HG02970 (cell line): ENCODE results near the gene FZD10.

Source experiments
- ATAC-seq: cut with Tn5 transposase; IDR thresholded peaks from one replicate; pipeline ENCODE4 v1.9.1; 2021; ENCODE audit warnings: mild to moderate bottlenecking, moderate library complexity, moderate number of reproducible peaks; ENCODE audit not compliant: unreplicated experiment, low FRiP score

FZD10 gene

DNA sequence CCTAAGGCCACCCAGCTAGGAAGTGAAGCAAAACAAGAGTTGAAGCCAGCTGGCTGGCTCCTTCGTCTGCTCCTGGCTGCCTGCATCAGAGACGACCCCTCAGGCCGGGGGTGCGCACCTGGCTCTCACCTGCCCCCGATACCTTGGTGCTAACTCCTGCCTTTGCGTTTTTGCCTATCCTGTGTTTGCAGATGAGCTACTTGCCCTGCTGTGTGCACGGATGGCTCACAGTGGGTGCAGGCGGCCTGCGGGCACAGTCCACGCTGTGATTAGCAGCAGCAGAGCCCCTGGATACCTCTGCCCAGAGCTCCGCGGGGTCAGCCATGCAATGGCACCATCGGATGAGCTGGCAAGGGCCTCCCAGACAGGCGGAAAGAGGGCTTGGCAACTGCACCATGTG lies 31.2 kb upstream of the FZD10 start:
- ATAC-seq = no peak

DNA sequence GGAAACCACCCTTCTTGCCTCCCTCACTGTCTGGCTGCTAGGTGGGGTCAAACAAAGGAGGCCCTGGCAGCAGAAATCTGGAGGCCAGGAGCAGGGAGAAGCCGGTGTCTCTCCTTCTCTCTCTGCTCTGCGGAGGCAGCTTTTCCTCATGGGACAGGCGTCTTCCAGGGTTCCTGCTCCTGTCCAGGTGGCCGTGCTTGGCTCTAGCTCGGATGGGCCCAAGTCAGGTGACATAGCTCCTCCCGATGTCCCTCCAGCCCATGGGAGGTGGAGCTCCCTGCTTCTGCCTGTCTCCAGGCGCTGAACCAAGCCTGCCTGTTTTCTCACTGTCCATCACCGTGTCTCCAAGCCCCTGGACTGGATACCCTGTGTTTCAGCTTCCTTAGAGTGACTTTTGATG lies 30.5 kb upstream of the FZD10 start:
- ATAC-seq = no peak

DNA sequence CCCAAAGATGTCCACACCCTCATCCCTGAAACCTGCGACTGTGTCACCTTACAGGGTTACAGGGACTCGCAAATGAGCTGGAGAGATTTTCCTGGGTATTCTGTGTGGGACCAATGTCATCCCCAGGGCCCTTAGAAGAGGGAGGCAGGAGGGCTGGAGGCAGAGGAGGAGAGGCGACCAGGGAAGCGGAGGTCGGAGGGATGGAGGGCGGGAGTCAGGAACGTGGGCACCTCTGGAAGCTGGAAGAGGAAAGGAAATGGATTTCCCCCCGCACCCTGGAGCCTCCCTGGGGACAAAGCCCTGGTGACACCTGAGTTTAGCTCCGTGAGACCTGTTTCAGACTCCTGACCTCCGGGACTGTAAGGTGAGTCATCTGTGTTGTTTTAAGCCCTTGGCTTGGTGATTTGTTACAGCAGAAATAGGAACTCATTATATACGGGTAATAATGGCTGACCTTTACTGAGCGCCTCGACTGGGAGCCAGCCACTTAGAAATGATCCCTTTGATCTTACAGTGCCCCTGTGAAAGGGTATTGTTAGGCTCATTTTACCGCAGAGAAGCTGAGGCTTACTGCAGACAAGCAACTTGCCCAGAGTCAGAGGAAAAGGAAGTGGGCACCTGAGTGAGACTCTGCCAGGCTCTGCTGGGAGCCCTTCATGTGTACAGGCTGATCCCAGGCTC lies 29.3 kb upstream of the FZD10 start:
- no peak for ATAC-seq

DNA sequence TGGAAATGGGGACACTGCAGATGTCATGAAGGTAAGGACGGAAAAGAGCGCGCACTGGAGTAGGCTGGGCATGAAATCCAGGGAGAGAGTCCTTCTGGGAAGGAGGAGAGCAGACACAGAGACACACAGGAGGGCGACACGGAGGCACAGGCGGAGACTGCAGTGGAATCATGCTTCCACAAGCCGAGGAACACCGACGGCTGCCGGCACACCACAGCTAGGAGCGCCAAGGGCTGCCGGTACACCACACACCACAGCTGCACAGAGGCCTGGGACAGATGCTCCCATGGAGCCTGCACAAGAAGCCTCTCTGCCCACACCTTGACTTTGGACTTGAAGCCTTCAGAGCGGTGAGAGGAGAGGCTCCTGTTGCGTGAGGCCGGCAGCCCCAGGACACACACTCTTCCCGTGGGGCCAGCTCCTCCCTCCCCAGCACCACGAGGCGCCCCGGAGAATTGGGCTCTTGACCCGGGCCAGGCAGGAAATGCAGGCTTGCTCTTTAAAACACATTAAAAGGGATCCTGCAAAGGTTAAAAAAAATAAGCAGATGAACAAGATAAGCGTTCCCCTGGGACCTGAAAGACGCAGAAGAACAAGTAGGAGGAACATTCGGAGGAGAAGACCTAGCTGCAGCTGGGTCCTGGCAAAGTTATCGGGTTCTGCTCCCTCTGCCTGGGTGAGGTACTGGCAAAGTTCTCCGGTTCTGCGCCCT lies 28.3 kb upstream of the FZD10 start:
- ATAC-seq = no peak

DNA sequence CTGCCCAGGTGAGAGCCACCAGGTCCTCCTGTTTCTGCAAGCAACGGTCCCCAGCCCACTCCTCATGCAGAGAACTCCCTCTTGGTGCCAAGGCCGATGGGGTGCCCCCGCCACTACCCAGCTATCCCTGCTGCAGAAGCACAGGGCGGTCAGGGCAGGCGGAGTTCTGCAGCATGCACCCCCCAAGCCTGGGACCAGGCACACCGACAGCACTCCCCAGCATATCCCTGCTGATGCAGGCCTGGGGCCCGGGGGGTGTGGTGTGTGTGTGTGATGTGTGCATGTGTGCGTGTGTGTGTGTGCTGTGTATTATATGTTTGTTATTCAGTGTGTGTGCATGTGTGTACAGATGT lies 27.7 kb upstream of the FZD10 start:
- ATAC-seq = no peak

DNA sequence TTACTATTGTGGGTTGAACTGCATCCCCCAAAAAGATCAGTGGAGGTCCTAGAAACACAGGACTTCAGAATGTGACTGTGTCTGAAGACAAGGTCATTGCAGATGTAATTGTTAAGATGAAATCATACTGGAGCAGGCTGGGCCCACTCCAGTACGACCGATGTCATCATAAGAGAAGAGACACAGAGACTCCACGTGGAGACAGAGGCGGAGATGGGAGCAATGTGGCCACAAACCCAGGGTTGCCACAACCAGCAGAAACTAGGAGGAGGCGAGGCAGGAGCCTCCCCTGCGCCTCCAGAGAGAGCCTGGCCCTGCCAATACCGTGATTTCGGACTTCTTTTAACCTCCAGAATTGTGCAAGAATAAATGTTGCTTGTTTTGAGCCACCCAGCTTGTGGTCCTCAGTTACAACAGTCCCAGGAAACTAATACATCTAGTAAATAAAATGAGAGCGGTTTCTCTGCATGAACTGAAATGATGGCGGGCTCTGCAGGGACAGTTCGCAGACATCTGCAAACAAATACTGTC lies 25.7 kb upstream of the FZD10 start:
- ATAC-seq = no peak

DNA sequence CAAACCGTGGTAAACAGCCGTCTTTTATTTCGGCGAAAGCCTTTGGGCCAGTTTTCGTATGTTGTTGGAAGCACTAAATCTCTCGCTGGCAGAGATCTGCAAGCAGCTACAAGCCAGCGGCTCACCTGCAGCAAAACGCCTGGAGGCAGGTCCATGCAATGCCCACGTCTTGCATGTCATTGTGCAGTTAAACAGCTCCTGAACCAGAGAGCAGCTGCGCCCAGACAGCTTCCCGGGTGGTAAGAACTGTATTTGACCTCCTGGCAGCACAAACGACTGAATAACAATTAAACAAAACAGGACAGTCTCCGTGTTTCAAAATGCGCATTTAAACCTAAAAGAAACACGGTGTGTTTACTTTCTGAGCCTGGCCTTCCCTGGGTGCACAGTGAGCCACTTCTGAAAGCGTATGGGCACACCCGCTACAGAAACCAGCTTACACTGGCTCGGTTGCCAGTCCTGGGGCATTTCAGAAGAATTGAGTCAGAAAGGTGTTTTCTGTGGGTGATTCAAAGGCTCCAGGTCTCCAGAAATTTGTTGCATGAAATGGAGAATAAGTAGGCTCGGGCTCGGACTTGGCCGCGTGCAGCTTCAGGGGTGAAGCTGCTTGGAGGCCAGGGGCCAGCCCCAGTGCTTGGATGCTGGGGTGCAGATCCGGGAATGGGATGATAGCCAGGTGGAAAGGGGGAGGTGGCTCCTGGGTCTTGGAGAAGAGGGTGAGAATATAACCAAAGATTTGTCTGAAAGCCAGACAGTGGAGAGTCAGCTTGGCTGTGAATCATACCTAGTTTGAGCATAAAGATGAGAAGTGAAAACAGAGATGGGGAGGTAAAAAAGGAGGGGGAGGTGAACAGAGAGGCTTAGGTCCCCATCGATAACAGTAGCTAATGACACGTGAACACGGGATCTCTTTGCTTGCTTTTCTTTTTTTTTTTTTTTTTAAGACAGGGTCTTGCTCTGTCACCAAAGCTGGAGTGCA lies 24.9 kb upstream of the FZD10 start:
- ATAC-seq = no peak

DNA sequence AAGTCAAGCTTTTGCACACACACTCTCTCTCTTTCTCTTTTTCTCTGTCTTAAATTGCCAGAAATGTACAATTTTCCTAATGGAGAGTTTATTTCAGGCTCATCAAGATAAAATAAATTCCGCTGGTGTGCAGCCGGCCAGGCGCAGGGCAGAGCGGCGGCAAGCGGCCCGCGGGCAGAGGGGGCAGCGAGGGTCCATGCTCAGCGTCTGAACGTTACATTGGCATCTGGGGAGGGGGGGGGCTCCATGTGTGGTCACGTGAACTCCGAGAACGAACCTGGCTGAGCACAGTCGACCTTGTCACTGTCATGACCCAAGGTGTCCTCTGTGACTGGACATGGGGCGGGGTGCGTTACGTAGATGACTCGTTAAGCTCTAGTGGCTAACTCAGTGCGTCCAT lies 23.8 kb upstream of the FZD10 start:
- ATAC-seq = no peak

DNA sequence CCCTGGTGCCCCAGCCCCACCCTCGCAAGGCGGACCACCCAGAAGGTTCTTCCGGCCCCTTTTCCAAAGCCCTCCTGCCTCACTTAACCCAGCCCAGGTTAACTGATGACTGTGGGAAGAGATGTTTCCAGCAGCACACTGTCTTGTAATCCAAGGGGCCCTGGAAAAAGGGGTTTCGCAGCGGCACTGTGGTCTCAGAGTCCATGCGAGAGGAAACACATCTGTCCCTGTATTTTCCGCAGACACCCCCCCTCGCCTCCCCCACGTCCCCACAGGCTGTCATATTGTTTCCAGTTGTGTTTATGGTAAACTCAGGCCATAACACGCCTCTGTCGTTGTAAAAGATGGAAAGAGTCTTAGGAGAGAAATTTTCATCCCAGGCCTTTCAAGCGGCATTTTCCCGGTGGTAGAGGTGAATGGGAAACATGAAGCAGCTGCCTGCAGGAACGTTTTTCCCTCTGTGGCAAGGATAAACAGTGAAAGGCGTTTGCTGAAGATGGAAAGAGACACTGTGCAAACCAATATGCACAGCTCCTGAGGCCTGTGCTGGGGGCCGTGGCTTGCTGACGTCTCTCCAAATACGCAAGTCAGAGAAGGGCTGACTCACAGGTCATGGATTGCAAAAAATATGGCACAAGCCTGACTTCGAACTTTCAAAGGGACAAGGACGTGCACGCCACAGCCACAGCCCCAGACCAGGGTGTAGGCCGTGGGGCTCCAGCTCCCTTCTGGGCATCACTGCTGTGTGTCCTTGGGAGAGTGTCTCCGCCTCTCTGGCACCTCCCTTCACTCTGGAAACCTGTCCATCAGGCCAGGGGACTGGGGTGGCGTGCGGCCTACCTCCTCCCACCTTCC lies 22.5 kb upstream of the FZD10 start:
- no peak for ATAC-seq

DNA sequence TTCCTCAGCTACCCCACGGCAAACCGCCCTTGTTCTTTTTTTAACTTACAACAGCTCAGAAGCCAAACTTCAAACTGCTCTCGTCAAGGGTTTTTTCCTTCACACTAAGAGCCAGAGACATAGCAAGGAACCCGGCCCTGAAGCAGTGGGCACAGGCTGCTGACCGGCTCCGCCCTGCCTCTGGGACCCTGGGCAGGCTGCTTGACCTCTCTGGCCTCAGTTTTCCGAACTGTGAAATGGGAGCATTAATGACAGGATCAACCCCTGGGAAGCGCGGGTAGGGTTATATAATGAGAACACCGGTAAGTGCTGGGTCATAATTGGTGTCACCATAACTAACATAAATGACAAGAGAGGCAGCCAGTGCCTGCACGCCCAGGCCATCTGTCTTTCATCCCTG lies 21.2 kb upstream of the FZD10 start:
- no peak for ATAC-seq

DNA sequence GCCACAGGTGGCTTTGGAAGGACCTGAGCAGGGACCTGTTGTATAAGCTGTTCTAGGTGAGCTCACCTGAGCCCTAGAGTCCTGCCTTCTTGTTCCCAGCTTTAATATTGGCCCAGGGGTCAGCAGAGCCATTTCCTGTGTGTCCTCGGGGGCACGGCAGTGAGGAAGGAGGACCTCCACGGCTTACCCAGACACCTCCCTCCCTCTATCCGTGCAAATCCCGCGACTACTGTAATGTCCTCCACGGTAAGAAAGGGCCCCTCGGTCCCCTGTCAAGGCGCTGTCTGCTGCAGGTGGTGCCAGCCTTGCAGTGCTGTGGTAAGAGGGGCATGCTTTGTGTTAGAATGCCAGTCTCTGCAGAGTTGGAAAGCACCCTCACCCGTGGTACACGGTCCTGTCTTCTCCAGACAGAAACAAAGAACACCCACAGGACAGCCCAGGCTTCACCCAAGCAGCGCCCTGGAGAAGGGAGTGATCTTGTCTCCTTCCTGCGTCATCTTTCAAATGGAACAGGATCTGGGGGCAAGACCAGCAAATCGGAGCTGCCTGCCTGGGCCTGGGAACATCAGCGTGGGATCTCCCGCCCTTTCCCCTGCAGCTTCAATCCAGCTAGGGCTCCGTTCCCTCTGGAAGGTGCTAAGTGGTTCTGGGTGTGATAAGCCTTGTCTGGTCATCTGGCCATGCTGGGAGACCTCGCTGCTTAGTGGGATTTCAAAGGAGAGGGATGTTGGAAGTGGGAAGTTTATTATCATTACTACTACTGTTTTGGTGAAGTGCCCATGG lies 20.2 kb upstream of the FZD10 start:
- no peak for ATAC-seq

DNA sequence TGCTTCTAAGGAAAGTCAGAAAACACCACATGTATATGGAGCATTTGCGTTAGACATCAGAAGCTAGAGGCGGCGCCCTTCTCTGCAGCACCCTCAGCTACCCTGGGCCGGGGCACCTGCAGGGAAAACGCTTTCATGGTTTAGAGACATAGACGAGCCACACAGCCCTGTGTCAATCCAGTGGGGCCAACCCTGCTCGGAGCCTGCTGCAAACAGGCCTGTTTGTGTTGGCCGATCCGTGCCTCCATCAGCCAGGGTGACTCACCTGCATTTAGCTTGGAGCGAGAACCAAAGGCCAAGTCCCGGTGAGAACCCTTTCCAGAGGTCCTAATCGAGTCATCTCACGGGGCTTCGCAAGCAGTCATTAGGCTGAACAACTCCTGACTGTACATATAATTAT lies 19.5 kb upstream of the FZD10 start:
- ATAC-seq = no peak

DNA sequence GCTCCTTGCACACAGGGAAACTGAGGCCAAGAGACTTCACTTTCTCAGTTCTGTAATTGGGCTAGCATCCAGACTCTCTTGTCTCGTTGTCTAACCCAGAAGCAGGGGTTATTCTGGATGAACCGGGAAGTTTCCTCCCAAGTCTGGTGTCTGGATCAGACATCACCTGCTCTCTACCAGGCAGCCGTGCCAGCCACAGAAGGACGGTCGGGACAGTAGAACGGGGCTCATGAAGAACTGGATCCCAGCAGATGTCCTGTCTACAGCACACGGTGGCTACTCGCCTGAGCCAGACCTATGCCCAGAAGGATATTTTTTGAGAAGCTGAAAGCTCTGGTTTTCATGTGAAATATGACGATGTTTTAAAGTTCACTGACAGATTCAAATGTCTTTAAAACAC lies 19.1 kb upstream of the FZD10 start:
- no peak for ATAC-seq

DNA sequence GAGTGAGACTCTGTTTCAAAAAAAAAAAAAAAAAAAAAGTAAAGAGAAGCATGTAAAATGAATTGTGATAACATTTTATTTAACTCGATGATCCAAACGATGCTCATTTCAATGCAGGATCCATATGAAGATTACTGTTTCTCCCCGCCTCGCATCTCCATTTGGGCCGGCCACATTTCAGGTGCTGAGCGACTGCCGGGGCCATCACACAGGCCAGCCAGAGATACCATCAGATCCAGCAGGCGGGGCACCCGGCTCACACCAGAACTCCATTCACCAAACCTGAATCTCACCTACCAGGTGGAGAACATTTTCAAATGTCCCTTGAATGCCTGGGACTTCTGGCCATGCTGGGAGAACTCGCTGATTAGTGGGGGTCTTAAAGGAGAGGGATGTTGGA lies 18.0 kb upstream of the FZD10 start:
- no peak for ATAC-seq

DNA sequence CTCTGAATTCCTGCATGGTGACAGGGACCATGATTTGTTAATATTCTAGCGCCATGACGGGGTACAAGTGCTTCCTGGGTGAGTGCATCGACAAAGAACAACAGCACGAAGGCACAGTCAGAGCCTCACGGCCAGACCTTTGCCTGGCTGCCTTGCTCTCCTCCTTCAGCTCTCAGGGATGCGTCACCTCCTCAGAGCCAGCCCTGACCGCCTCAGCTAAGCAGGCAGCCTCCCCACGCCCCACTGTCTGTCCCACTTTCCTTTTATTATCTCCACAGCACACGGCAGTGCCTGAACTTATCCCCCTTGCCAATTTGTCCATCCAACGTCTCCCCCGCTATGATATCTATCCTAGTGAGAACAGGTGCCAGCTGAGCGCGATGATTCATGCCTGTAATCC lies 16.5 kb upstream of the FZD10 start:
- ATAC-seq = no peak

DNA sequence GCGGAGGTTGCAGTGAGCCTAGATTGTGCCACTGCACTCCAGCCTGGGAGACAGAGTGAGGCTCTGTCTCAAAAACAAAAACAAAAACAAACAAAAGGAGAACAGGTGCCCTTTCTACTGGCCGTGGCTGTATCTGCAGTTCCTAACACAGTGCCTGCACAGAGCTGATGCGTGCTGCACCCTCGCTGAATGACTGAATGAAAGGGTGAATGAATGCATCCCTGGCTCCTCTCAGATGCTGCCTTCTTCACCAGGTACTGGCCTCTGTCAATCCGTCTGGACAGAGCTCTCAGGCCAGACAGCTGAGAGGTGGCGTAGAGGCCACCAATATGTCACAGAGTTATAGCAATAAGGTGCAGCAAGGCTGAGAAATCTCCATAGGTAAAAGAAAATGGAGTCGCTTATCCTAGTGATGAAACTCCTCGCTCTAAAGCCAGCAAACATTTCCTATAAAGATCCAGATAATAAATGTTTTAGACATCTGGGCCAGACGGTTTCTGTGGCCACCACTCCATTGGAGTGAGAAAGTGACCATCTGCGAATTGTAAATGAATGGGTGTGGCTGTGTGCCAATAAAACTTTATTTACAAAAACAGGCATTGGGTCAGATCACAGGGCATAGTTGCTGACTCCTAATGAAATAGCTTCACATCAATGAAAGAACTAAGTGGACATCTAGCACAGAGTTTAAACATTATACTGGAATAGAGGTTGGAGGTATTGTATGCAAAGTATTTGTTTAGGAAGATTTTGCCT lies 15.9 kb upstream of the FZD10 start:
- no peak for ATAC-seq

DNA sequence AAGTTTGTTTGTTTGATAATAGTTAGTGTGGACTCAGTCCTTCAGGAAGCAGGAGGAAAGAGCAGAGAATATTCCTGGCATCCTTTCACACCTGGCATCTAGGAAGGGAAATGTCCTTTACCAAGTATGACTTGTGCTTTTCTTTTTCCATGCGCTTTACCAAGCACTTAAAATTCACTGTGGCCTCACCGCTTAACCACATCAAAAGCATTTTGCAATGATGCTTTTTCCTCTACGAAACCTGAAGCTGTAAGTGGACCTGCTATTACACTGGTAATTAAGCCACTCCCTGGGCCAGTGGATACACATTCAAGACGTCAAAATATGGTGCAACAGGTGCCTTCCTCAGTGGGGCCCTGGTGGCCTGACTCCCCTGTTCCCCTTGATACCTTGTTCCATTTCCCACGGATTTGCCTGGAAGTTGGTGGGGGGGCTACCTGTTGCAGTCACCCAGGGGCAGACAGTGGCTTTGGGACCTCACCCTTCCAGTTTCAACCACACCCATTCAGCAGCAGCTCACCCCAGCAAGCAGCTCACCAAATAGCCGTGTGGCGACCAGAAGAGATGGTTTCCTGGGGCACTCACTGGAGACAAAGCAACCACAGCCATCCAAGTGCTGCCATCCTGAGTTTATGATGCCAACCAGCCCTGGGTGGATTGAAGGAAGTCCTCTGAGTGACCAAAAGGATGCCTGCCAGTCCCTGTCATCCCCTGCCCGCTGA lies 14.2 kb upstream of the FZD10 start:
- ATAC-seq = no peak

DNA sequence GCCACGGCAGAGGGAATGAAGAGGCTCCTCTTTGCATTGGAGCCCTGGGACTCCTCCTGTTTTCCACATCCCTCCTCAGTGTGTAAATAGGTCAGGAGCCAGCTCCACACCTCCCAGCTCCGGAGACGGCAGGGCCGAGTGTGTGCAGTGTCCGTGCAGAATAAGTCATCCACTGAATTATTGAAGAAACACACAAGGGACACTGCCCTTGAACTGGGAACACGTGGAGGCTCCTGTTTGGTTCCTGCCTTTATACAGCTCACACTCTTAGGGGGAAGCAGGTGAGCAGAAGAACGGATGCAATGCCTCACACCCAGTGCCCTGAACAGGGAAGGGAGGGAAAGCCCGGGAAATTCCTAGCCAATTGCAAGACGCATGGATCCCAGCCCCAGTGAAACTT lies 10.4 kb upstream of the FZD10 start:
- no peak for ATAC-seq
